ENCODE results near the gene ATP4B.

DNA sequence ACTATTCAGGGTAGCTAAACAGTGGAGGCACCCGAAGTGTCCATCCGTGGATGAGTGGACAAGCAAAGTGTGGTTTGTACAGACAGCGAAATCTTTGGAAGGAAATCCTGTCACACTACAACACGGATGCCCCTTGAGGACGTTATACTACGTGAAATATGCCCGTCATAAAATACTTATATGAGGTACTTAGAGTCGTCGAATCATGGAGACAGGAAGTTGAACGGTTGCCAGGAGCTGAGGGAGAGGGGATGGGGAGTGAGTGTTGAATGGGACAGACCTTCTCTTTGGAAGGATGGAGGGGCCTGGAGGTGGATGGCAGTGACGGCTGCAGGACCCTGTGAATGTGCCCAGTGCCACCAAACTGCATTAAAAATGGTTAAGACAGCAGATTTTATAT lies 11.6 kb downstream of the ATP4B start:
- TF ChIP-seq, protein P1, sequence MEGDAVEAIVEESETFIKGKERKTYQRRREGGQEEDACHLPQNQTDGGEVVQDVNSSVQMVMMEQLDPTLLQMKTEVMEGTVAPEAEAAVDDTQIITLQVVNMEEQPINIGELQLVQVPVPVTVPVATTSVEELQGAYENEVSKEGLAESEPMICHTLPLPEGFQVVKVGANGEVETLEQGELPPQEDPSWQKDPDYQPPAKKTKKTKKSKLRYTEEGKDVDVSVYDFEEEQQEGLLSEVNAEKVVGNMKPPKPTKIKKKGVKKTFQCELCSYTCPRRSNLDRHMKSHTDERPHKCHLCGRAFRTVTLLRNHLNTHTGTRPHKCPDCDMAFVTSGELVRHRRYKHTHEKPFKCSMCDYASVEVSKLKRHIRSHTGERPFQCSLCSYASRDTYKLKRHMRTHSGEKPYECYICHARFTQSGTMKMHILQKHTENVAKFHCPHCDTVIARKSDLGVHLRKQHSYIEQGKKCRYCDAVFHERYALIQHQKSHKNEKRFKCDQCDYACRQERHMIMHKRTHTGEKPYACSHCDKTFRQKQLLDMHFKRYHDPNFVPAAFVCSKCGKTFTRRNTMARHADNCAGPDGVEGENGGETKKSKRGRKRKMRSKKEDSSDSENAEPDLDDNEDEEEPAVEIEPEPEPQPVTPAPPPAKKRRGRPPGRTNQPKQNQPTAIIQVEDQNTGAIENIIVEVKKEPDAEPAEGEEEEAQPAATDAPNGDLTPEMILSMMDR (IDR thresholded peaks at IDR 0.05) = no peak
- TF ChIP-seq ZFX (IDR thresholded peaks at IDR 0.05; ENCODE audit: borderline replicate concordance) = no peak
